H1 (cell line): ENCODE data around the gene FAM81A. TPM values are rescaled to one million over a fixed set of nuclear protein-coding genes. Genes with fewer than 3 reads are reported as not detected.

Experiments
- CHD1 ChIP-seq: IDR thresholded peaks from 2 replicates; pipeline ENCODE4 v1.6.1; 2012; ENCODE audit warnings: low read depth, low read length, improper control_type of control experiment
- JUND ChIP-seq: IDR thresholded peaks from 2 replicates; pipeline ENCODE4 v1.6.1; 2011; ENCODE audit warnings: mild to moderate bottlenecking, improper control_type of control experiment, low read length
- SP4 ChIP-seq: IDR thresholded peaks from 2 replicates; pipeline ENCODE4 v1.6.1; 2012; ENCODE audit warnings: low read length, inconsistent platforms
- polyA plus RNA-seq, 7 experiments: library from polyadenylated mRNA; depleted of rRNA in 3 of 7; stranded (reverse) in 5 of 7; unstranded in 2 of 7; fragments of >200 nt in 5 of 7; fragments of 200-250 nt in 2 of 7; gene quantifications; 1 replicate in 5 of 7; 2 replicates in 1 of 7; 4 replicates in 1 of 7; pipeline versions ENCODE4 v1.2.1 to v1.2.3, GENCODE V29; 2011 to 2013; ENCODE audit warnings: missing spikeins in 2 of 7, mixed read lengths in 2 of 7
- total RNA-seq: library from RNA; stranded (reverse); fragmentation: NEBNext Ultra II Directional; extraction: Animal tissue kit (Norgen Biotek cat#: 25700); gene quantifications from 2 replicates; pipeline ENCODE4 v1.2.1, GENCODE V29; 2021
- TF ChIP-seq, protein P1 (sequence below): IDR thresholded peaks from 2 replicates; pipeline ENCODE4 v1.6.1; 2012; ENCODE audit warnings: low read length, inconsistent platforms
- TF ChIP-seq, protein P2 (sequence below): IDR thresholded peaks from 2 replicates; pipeline ENCODE4 v1.6.1; 2011; ENCODE audit warnings: low read length, improper control_type of control experiment

The FAM81A gene
- total and polyA plus RNA-seq, 2 of the 8 experiments (the other 6 are each of a cell fraction or from before 2014, with no cell fraction given) = 0.56 to 3.0 TPM

- TF ChIP-seq, protein P1, sequence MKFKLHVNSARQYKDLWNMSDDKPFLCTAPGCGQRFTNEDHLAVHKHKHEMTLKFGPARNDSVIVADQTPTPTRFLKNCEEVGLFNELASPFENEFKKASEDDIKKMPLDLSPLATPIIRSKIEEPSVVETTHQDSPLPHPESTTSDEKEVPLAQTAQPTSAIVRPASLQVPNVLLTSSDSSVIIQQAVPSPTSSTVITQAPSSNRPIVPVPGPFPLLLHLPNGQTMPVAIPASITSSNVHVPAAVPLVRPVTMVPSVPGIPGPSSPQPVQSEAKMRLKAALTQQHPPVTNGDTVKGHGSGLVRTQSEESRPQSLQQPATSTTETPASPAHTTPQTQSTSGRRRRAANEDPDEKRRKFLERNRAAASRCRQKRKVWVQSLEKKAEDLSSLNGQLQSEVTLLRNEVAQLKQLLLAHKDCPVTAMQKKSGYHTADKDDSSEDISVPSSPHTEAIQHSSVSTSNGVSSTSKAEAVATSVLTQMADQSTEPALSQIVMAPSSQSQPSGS = no peak
- TF ChIP-seq, protein P2, sequence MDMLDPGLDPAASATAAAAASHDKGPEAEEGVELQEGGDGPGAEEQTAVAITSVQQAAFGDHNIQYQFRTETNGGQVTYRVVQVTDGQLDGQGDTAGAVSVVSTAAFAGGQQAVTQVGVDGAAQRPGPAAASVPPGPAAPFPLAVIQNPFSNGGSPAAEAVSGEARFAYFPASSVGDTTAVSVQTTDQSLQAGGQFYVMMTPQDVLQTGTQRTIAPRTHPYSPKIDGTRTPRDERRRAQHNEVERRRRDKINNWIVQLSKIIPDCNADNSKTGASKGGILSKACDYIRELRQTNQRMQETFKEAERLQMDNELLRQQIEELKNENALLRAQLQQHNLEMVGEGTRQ = no peak
- TF ChIP-seq JUND (no peak), CHD1 (no peak), SP4 (no peak)
These were observed 113.0 kb downstream of the FAM81A start (continued) for GRCh38 chr15:59550956-59551355.
